ENCODE measurements around the gene DNAL4. TPM values are rescaled to one million over a fixed set of nuclear protein-coding genes. Genes with fewer than 3 reads are reported as not detected.

Gene DNAL4
- total and polyA plus RNA-seq, 10 of the 15 experiments (the other 5 are each of a cell fraction or from before 2014, with no cell fraction given) = 0.35 to 8.5 (median 6.3) TPM; not detected in 1

DNA sequence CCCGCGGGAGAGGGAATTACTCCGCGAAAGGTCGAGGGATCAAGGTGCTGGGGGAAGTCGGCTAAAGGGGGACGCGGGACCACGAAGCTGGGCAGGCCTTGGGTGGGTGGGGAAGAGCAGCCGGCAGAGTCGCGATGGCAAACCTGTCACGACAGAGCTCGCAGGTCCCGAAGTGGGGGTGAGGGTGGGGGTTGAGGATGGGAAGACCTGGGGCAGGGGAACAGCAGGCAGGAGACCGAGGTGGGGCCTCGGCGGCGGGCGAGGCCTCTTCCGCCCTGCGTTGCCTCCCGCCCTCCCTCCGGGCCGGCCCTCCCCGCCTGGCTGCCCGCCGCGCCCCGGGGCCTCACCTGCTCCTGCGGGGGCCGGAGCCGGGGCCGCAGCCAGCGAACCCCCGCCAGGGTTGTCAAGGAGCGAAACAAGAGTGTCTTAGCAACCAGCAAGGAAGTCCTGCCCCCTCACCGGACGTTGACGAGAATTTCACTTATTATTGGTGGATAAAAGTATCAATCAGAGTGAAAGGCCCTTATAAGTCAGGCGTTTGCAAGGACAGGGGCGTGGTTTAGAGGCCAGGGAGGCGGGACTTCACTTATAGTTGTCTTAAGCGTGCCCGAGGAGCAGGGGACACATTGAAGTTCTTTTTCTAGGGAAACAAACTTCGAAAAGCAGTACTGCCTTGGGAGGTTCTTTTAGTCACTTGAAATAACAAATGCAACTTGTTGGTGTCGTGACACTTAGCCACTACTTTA is at the start of gene DNAL4 (continued):
- TF ChIP-seq BCL3 (IDR thresholded peaks at IDR 0.05; ENCODE audit: borderline replicate concordance, insufficient read depth, low read depth, low read length, poor library complexity, severe bottlenecking) = no peak

DNA sequence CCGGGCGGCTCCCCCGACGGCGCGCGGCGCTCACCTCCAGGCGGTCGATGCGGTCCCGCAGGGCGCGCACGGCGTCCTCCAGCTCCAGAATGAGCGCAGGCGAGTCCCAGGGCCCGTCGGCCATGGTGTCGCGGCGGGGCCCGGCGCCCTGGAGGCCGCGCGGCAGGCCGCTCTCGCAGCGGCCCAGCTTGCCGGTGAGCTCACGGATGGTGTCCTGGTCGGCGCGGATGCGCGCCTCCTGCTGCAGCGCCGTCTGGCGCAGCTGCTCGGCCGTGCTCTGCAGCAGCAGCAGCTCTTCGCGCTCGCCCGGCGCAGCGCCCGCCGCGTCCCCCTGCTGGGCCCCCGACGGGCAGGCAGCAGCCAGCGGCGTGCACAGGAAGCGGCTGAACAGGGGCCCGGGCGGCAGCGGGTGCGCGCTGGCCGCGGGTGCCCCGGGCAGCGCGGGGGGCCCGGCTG is 49.3 kb upstream of the DNAL4 start:
- Histone ChIP-seq H3K4me1 (ENCODE audit: control insufficient read depth, insufficient read depth, low read length) (no peaks in the 10 kb centered on the region), H3K9ac (ENCODE audit: control insufficient read depth, insufficient read depth, low read length) (no peak overlapping the region), H3K27me3 (replicated peaks in 1 of 2; ENCODE audit: control insufficient read depth in 2 of 2, insufficient read depth in 2 of 2, low read length in 1 of 2) (peaks cover 22 to 27% of the 10 kb centered on the region in 2 experiments), H3K27ac (ENCODE audit: control insufficient read depth, insufficient read depth) (no peak overlapping the region), H3K4me3 (no peak overlapping the region), H2AFZ (ENCODE audit: control insufficient read depth, low read depth, low read length) (no peak overlapping the region), H3K36me3 (ENCODE audit: control insufficient read depth in 2 of 2, insufficient read depth in 2 of 2, low read length in 1 of 2) (no peaks in the 10 kb centered on the region), H3K9me3 (replicated peaks; ENCODE audit: control insufficient read depth, insufficient read depth, low read length) (no peaks in the 10 kb centered on the region), H3K4me2 (ENCODE audit: control insufficient read depth, insufficient read depth) (peak overlapping the region; percentile 30; the same call in 1 of the 2 replicates), H4K20me1 (ENCODE audit: control insufficient read depth, insufficient read depth) (no peaks in the 10 kb centered on the region), H3K79me2 (ENCODE audit: control insufficient read depth, insufficient read depth, low read length) (no peaks in the 10 kb centered on the region)
- ChIA-PET RAD21 (ENCODE audit: unreplicated experiment) (interaction anchor here (0.5 kb wide), 1 partner anchor 53 kb away, joined by 3 read pairs; no protein-coding TSS in a partner anchor), SMC1A (ENCODE audit: uncharacterized antibody, unreplicated experiment) (no interaction called here), POLR2A (no interaction called here), CTCF (no interaction called here)
- 8% methylated on average over 56 of the region's 68 CpGs for WGBS (ENCODE audit: insufficient coverage, insufficient replicate concordance, low lambda C conversion rate, missing lambda C conversion rate)
- DNase-seq (ENCODE audit: low read depth, low spot score) (no peak), FAIRE-seq (no peak), ATAC-seq (peak; percentile 69)
- TF ChIP-seq NFIC (IDR thresholded peaks at IDR 0.05; ENCODE audit: low read depth, low read length) = no peak
- peak; percentile 90 for TF ChIP-seq SUZ12 (IDR thresholded peaks at IDR 0.05; ENCODE audit: unreplicated experiment)
- 0 out of 2 replicates have a peak, but pooled peaks have one; percentile 7 for TF ChIP-seq RAD21 (IDR thresholded peaks at IDR 0.05; ENCODE audit: insufficient read depth, low read depth, low read length)
- no peak for TF ChIP-seq KAT2A (conservative IDR thresholded peaks at IDR 0.05; ENCODE audit: control insufficient read depth, low read depth, low read length)
- TF ChIP-seq HDAC6 (IDR thresholded peaks at IDR 0.05; ENCODE audit: unreplicated experiment) = peak; percentile 56
- TF ChIP-seq TAF1 (IDR thresholded peaks at IDR 0.05; ENCODE audit: borderline replicate concordance, low read depth, low read length) = no peak
- TF ChIP-seq ETV6 (conservative IDR thresholded peaks at IDR 0.05 in 1 of 2, IDR thresholded peaks at IDR 0.05 in 1 of 2; ENCODE audit: borderline replicate concordance in 1 of 2, low read depth in 1 of 2) = no peak
- TF ChIP-seq SP1 (IDR thresholded peaks at IDR 0.05; ENCODE audit: low read depth, low read length) = no peak
- TF ChIP-seq CREB1 (IDR thresholded peaks at IDR 0.05; ENCODE audit: low read depth) = no peak
- no TSS peak for BruUV-seq (replicated peaks)
- intact Hi-C loops (cut with micrococcal nuclease; ENCODE audit: unreplicated experiment) (no loop called here), in situ Hi-C loops (cut with MboI) (no loop called here)
